Measurements from ENCODE around the gene YAF2.
"Not testable (repeated sequence)": the region's sequence is repeated elsewhere in the genome, so short reads cannot be mapped to it uniquely, and the experiment has no call there.

Gene YAF2

GRCh38 chr12:42255221-42255865, 17.3 kb upstream of the YAF2 start:
- no peak for DNase-seq (ENCODE audit: low read depth in 2 of 2)

GRCh38 chr12:42252645-42253044, 14.6 kb upstream of the YAF2 start:
- DNase-seq (ENCODE audit: low read depth in 2 of 2): not testable (repeated sequence)

GRCh38 chr12:42249033-42249432, 11.0 kb upstream of the YAF2 start:
- DNase-seq (ENCODE audit: low read depth in 2 of 2): not testable (repeated sequence)

- no peak for DNase-seq (ENCODE audit: low read depth in 2 of 2)
Measured at GRCh38 chr12:42240131-42240750, 2.2 kb upstream of the YAF2 start.

- DNase-seq (ENCODE audit: low read depth in 2 of 2): no peak
Measured at GRCh38 chr12:42237853-42238239, 202 bp downstream of the YAF2 start.

GRCh38 chr12:42237052-42237852, 796 bp downstream of the YAF2 start:
- DNase-seq (ENCODE audit: low read depth in 2 of 2): peak; percentile 18 to 51

- no peak for DNase-seq (ENCODE audit: low read depth in 2 of 2)
Measured at GRCh38 chr12:42236017-42236416, 2.0 kb downstream of the YAF2 start.

GRCh38 chr12:42235426-42235825, 2.6 kb downstream of the YAF2 start:
- no peak for DNase-seq (ENCODE audit: low read depth in 2 of 2)

GRCh38 chr12:42234970-42235369, 3.1 kb downstream of the YAF2 start:
- no peak for DNase-seq (ENCODE audit: low read depth in 2 of 2)

GRCh38 chr12:42227525-42227924, 10.5 kb downstream of the YAF2 start:
- not testable (repeated sequence) for DNase-seq (ENCODE audit: low read depth in 2 of 2)

- not testable (repeated sequence) for DNase-seq (ENCODE audit: low read depth in 2 of 2)
Measured at GRCh38 chr12:42224501-42224900, 13.5 kb downstream of the YAF2 start.

- DNase-seq (ENCODE audit: low read depth in 2 of 2): no peak
Measured at GRCh38 chr12:42222724-42223123, 15.3 kb downstream of the YAF2 start.

- DNase-seq (ENCODE audit: low read depth in 2 of 2): no peak
Measured at GRCh38 chr12:42221726-42222125, 16.3 kb downstream of the YAF2 start.

- DNase-seq (ENCODE audit: low read depth in 2 of 2): no peak
Measured at GRCh38 chr12:42217656-42218055, 20.4 kb downstream of the YAF2 start.

- no peak for DNase-seq (ENCODE audit: low read depth in 2 of 2)
Measured at GRCh38 chr12:42216737-42217136, 21.3 kb downstream of the YAF2 start.

- DNase-seq (ENCODE audit: low read depth in 2 of 2): not testable (repeated sequence)
Measured at GRCh38 chr12:42215759-42216158, 22.3 kb downstream of the YAF2 start.

- DNase-seq (ENCODE audit: low read depth in 2 of 2): no peak
Measured at GRCh38 chr12:42213954-42214426, 24.1 kb downstream of the YAF2 start.

GRCh38 chr12:42213023-42213422, 25.0 kb downstream of the YAF2 start:
- DNase-seq (ENCODE audit: low read depth in 2 of 2): no peak

GRCh38 chr12:42208574-42208973, 29.5 kb downstream of the YAF2 start:
- DNase-seq (ENCODE audit: low read depth in 2 of 2): no peak

GRCh38 chr12:42204819-42205218, 33.2 kb downstream of the YAF2 start:
- no peak for DNase-seq (ENCODE audit: low read depth in 2 of 2)

- no peak for DNase-seq (ENCODE audit: low read depth in 2 of 2)
Measured at GRCh38 chr12:42204362-42204761, 33.7 kb downstream of the YAF2 start.

GRCh38 chr12:42201063-42201462, 37.0 kb downstream of the YAF2 start:
- DNase-seq (ENCODE audit: low read depth in 2 of 2): no peak

- DNase-seq (ENCODE audit: low read depth in 2 of 2): no peak
Measured at GRCh38 chr12:42199007-42199406, 39.0 kb downstream of the YAF2 start.

All from stimulated activated CD8-positive, alpha-beta memory T cell treated with anti-CD3 and anti-CD28 coated beads, Interleukin-15, amount 100 ng/mL, for 4 hours (primary cell).